ENCODE data around the gene CASS4. TPM values are rescaled to one million over a fixed set of nuclear protein-coding genes. Genes with fewer than 3 reads are reported as not detected.

Gene CASS4
- total RNA-seq, 1 experiment from 2014 or later: not detected

DNA sequence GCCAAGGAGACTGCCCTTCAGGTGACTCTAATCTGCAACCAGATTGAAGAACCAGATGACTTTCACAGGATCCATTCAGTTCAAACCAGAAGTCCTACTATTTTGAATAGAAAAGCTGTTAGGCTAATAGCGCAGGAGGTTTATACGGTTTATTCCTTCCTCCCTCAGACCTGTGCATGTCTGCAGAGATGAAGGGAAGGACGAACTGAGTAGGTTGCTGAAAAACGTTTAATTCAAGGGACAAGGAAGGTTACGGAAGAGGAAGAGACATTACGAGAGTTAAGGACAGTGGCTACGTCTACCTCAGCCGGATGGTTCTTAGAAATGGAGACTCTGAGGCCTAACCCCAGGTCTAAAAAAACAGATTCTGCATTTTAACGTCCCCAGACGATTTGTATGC is 21.0 kb upstream of the CASS4 start:
- H4K91ac ChIP-seq (ENCODE audit: insufficient read length, low read depth, low read length): no peak overlapping the region
- H3K27ac ChIP-seq (ENCODE audit: insufficient read length, low read depth, low read length): no peak overlapping the region
- no peak overlapping the region for H3K18ac ChIP-seq (ENCODE audit: insufficient read length, low read depth, low read length)
- no peak overlapping the region for H4K8ac ChIP-seq (replicated peaks; ENCODE audit: insufficient read length, low read depth, low read length)
- no peak overlapping the region for H2BK12ac ChIP-seq (ENCODE audit: insufficient read length, low read depth, low read length)
- H3K4ac ChIP-seq (ENCODE audit: low read depth, low read length): no peak overlapping the region
- H3K79me2 ChIP-seq (ENCODE audit: insufficient read depth, low read length): peaks cover 32% of the 10 kb centered on the region; the same call in 1 of the 2 replicates
- no peaks in the 10 kb centered on the region for H3K9me3 ChIP-seq (ENCODE audit: control insufficient read depth, low read depth, low read length)
- no peaks in the 10 kb centered on the region for H3K4me1 ChIP-seq (ENCODE audit: insufficient read depth, low read length)
- Mint-ChIP-seq H3K27ac (peak overlapping the region; percentile 29 to 35 (median 34); a peak in 3 of 7 replicates), H3K9me3 (no peaks in the 10 kb centered on the region), H3K36me3 (ENCODE audit: insufficient read depth in 1 of 3, low read depth in 3 of 3) (peaks cover 37 to 62% (median 52%) of the 10 kb centered on the region in 3 experiments; a peak in 6 of 7 replicates), H3K27me3 (ENCODE audit: low read depth) (no peaks in the 10 kb centered on the region), H3K4me3 (no peak overlapping the region), H3K4me1 (peaks cover 23 to 28% of the 10 kb centered on the region in 2 experiments)
- no peak overlapping the region for H3K23ac ChIP-seq (ENCODE audit: insufficient read length, low read depth, low read length)
- no peak overlapping the region for H2BK15ac ChIP-seq (ENCODE audit: low read depth, low read length)
- H2BK20ac ChIP-seq (ENCODE audit: low read depth, low read length, poor library complexity, severe bottlenecking): no peak overlapping the region
- no peak overlapping the region for H4K5ac ChIP-seq (ENCODE audit: insufficient read length, low read depth, low read length)
- no peak overlapping the region for H3K56ac ChIP-seq (ENCODE audit: insufficient read length, low read depth, low read length)
- peaks cover 6% of the 10 kb centered on the region for H3K23me2 ChIP-seq (ENCODE audit: insufficient read length, low read depth, low read length, poor library complexity, severe bottlenecking)
- no peak overlapping the region for H2AK5ac ChIP-seq (ENCODE audit: insufficient read length, low read length)
- WGBS (ENCODE audit: extremely low coverage, insufficient read length, low lambda C conversion rate): no CpG with 5 or more reads among the region's 10 CpGs
- H3T11ph ChIP-seq (ENCODE audit: low read length): no peak overlapping the region
- H2BK120ac ChIP-seq (ENCODE audit: low read depth, low read length, poor library complexity, severe bottlenecking): no peak overlapping the region
- peak overlapping the region; percentile 96 for H3K4me2 ChIP-seq (ENCODE audit: insufficient read depth, insufficient read length, low read length)
- no peaks in the 10 kb centered on the region for H3K27me3 ChIP-seq (ENCODE audit: insufficient read depth, low read length)
- no peak overlapping the region; the same call in 1 of the 2 replicates for H3K14ac ChIP-seq (ENCODE audit: insufficient read depth, low read length)
- H2BK5ac ChIP-seq (ENCODE audit: insufficient read length, low read length): no peak overlapping the region
- DNase-seq: no peak
- H4K20me1 ChIP-seq (ENCODE audit: control insufficient read depth, insufficient read depth, insufficient read length): no peaks in the 10 kb centered on the region
- H3K79me1 ChIP-seq (ENCODE audit: insufficient read depth, low read depth, low read length, poor library complexity, severe bottlenecking): peaks cover 19% of the 10 kb centered on the region
- no peak overlapping the region for H2AFZ ChIP-seq (ENCODE audit: low read length)
- TF ChIP-seq, protein P1, sequence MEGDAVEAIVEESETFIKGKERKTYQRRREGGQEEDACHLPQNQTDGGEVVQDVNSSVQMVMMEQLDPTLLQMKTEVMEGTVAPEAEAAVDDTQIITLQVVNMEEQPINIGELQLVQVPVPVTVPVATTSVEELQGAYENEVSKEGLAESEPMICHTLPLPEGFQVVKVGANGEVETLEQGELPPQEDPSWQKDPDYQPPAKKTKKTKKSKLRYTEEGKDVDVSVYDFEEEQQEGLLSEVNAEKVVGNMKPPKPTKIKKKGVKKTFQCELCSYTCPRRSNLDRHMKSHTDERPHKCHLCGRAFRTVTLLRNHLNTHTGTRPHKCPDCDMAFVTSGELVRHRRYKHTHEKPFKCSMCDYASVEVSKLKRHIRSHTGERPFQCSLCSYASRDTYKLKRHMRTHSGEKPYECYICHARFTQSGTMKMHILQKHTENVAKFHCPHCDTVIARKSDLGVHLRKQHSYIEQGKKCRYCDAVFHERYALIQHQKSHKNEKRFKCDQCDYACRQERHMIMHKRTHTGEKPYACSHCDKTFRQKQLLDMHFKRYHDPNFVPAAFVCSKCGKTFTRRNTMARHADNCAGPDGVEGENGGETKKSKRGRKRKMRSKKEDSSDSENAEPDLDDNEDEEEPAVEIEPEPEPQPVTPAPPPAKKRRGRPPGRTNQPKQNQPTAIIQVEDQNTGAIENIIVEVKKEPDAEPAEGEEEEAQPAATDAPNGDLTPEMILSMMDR (conservative IDR thresholded peaks at IDR 0.05): no peak
- peak overlapping the region; percentile 88 for H3K9ac ChIP-seq (ENCODE audit: extremely low read depth, insufficient read length, low read length)
